ENCODE measurements around the gene OR10G4. TPM values are rescaled to one million over a fixed set of nuclear protein-coding genes. Genes with fewer than 3 reads are reported as not detected.

OR10G4 gene
- total and polyA plus RNA-seq, 2 of the 4 experiments (the other 2 are of a cell fraction), result not detected

DNA sequence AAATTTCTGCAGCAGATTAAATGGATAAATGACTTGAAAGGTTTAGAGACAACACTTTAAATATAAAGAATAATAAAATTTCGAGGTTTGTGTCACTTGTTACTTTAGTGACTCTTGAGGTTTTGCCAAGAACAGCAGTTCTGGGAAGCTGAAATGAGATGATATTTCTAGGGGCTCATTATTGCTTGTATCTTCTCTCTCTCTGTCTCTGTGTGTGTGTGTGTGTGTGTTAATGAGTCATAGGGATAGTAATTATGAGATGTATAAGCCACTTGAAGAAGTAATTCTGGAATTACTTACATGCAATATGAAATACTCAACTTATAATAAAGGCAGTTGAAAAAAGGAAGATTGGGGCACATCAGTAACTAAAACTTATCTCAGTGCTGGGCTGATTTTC is 38.0 kb downstream of the OR10G4 start:
- no peak overlapping the region for H2BK5ac ChIP-seq (ENCODE audit: low read depth, low read length, poor library complexity, severe bottlenecking)
- no peaks in the 10 kb centered on the region for H3K9me1 ChIP-seq (ENCODE audit: insufficient read depth, low read length)
- H3K14ac ChIP-seq (replicated peaks; ENCODE audit: low read depth, low read length), result no peak overlapping the region
- no peak overlapping the region for H4K8ac ChIP-seq (ENCODE audit: low read depth in 2 of 2, low read length in 2 of 2)
- ChIA-PET POLR2A (ENCODE audit: unreplicated experiment) (no interaction called here), CTCF (no interaction called here)
- no peak overlapping the region for H3K4me3 ChIP-seq (ENCODE audit: insufficient read depth, low read depth, low read length)
- no peak for TF ChIP-seq RCOR1 (IDR thresholded peaks at IDR 0.05; ENCODE audit: insufficient replicate concordance, low read length)
- TF ChIP-seq RAD21 (IDR thresholded peaks at IDR 0.05; ENCODE audit: low read length), result no peak
- no peak overlapping the region for H2BK15ac ChIP-seq (ENCODE audit: low read depth, low read length)
- ATAC-seq (ENCODE audit: low read depth), result no peak
- no peak overlapping the region for H3K9ac ChIP-seq (ENCODE audit: low read depth, low read length)
- no peaks in the 10 kb centered on the region for H3K79me1 ChIP-seq (ENCODE audit: low read depth in 1 of 2, low read length in 2 of 2)
- H3K56ac ChIP-seq (ENCODE audit: extremely low read depth, insufficient read depth, low read length), result no peak overlapping the region
- H2BK120ac ChIP-seq (ENCODE audit: low read depth, low read length), result no peak overlapping the region
- H4K5ac ChIP-seq (ENCODE audit: low read depth, low read length), result no peak overlapping the region
- H2AK5ac ChIP-seq (ENCODE audit: low read depth, low read length), result no peak overlapping the region
- H3K9me3 ChIP-seq (ENCODE audit: control insufficient read depth, insufficient read depth, low read length), result no peaks in the 10 kb centered on the region
- in situ Hi-C loops (cut with MboI; ENCODE audit: low sequenced_read_pairs) (loop anchor here (25.0 kb wide), 1 partner anchor 537 kb away; no protein-coding TSS in a partner anchor), intact Hi-C loops (cut with micrococcal nuclease) (loop anchor here (10.0 kb wide), 1 partner anchor 266 kb away; no protein-coding TSS in a partner anchor), dilution Hi-C loops (cut with HindIII; ENCODE audit: low sequenced_read_pairs, unreplicated experiment) (no loop called here)
- H3K4ac ChIP-seq (ENCODE audit: low read depth, low read length), result no peak overlapping the region
- H3K27ac ChIP-seq (ENCODE audit: insufficient read depth, low read length), result no peak overlapping the region
- DNase-seq, result no peak
- WGBS, 2 experiments (ENCODE audit: extremely low coverage in 2 of 2, insufficient read length in 1 of 2), result no CpG with 5 or more reads among the region's 1 CpG
- no peak overlapping the region for H2AK9ac ChIP-seq (replicated peaks; ENCODE audit: low read depth, low read length, poor library complexity)
- no peak overlapping the region for H2AFZ ChIP-seq (replicated peaks; ENCODE audit: low read length, poor library complexity)
- no peaks in the 10 kb centered on the region for H4K20me1 ChIP-seq (ENCODE audit: insufficient read depth, low read length)
- no TSS peak for BruUV-seq (replicated peaks)
- no peak overlapping the region for H2BK20ac ChIP-seq (ENCODE audit: low read depth, low read length)
- H3K4me2 ChIP-seq (ENCODE audit: low read depth, low read length), result no peak overlapping the region
- no peaks in the 10 kb centered on the region for H3K27me3 ChIP-seq (ENCODE audit: control insufficient read depth, insufficient read depth, low read length)
- no peaks in the 10 kb centered on the region for H3K36me3 ChIP-seq (ENCODE audit: control insufficient read depth, insufficient read depth, low read length)
- H3K4me1 ChIP-seq (ENCODE audit: control insufficient read depth, insufficient read depth, low read length), result no peaks in the 10 kb centered on the region
- H3K18ac ChIP-seq (ENCODE audit: low read depth, low read length), result no peak overlapping the region
- no peak overlapping the region for H4K91ac ChIP-seq (ENCODE audit: insufficient read depth, low read depth, low read length)
- H3K23ac ChIP-seq (ENCODE audit: low read depth, low read length), result no peak overlapping the region

Data from IMR-90 (cell line).